Kidney (tissue), 14 donors: Measurements from ENCODE around the gene TRAF7. TPM values are rescaled to one million over a fixed set of nuclear protein-coding genes. Genes with fewer than 3 reads are reported as not detected.
"Not testable (repeated sequence)": the region's sequence is repeated elsewhere in the genome, so short reads cannot be mapped to it uniquely, and the experiment has no call there.

Source experiments
- DNase-seq, 5 donors: peaks; one replicate each; pipeline ENCODE4 v3.0.0-alpha.2; 2013 to 2020
- FAIRE-seq: peaks from 2 replicates; lab custom pipeline; 2012; peaks lifted over from hg19 to GRCh38; lab: Jason Lieb, UNC
- H3K27ac ChIP-seq, 2 donors: one replicate each; pipeline ENCODE4 v1.7.0; 2013; ENCODE audit warnings: low read depth in 2 of 2, low read length in 2 of 2, inconsistent platforms in 1 of 2
- H3K27me3 ChIP-seq: one replicate; pipeline ENCODE4 v1.7.1; 2013; ENCODE audit warnings: low read length, inconsistent platforms; ENCODE audit not compliant: control insufficient read depth, insufficient read depth
- H3K36me3 ChIP-seq, 3 donors: one replicate each; pipeline versions ENCODE4 v1.7.0 to v1.7.1; 2013; ENCODE audit warnings: low read length in 3 of 3, control low read depth in 1 of 3, inconsistent platforms in 1 of 3; ENCODE audit not compliant: insufficient read depth in 3 of 3, control insufficient read depth in 2 of 3
- H3K4me1 ChIP-seq, 3 donors: one replicate each; pipeline versions ENCODE4 v1.7.0 to v1.7.1; 2013; ENCODE audit warnings: low read length in 3 of 3, inconsistent platforms in 1 of 3, low read depth in 1 of 3; ENCODE audit not compliant: control insufficient read depth in 2 of 3, insufficient read depth in 2 of 3
- H3K4me3 ChIP-seq, 3 donors: one replicate each; pipeline versions ENCODE4 v1.7.0 to v1.8.1; 2013; ENCODE audit warnings: low read length in 3 of 3, control low read depth in 1 of 3, inconsistent platforms in 1 of 3
- H3K9ac ChIP-seq, 3 donors: one replicate each; pipeline versions ENCODE4 v1.7.0 to v1.7.1; 2013; ENCODE audit warnings: low read length in 3 of 3, control low read depth in 1 of 3, inconsistent platforms in 1 of 3
- H3K9me3 ChIP-seq, 3 donors: one replicate each; pipeline versions ENCODE4 v1.7.0 to v1.7.1; 2013; ENCODE audit warnings: low read length in 3 of 3, control low read depth in 1 of 3, inconsistent platforms in 1 of 3; ENCODE audit not compliant: control insufficient read depth in 2 of 3, insufficient read depth in 1 of 3
- CTCF ChIP-seq: IDR thresholded peaks from 3 replicates; pipeline ENCODE4 v1.5.1; 2012; ENCODE audit warnings: mild to moderate bottlenecking, moderate library complexity, borderline replicate concordance; ENCODE audit not compliant: insufficient read depth; ENCODE audit errors: extremely low read depth
- intact Hi-C: fragments of 100-400 bp; cut with DNase I; formaldehyde crosslinking; loops from one replicate; pipeline ENCODE4 v1.11.1; 2022
- polyA plus RNA-seq: library from polyadenylated mRNA; stranded (reverse); fragments of 350-450 nt; fragmentation: Illumina TruSeq; extraction: RNeasy Lipid Tissue Mini Kit (QIAGEN cat#74804); gene quantifications from one replicate; pipeline ENCODE4 v1.2.3, GENCODE V29; 2014; ENCODE audit warnings: low read depth, low replicate concordance; ENCODE audit not compliant: insufficient read depth
- total RNA-seq: library from RNA; stranded (reverse); fragmentation: NEBNext Ultra II Directional; extraction: Animal tissue kit (Norgen Biotek cat#: 25700); gene quantifications from one replicate; pipeline ENCODE4 v1.2.1, GENCODE V29; 2021
- donor health status: control.
- donor health status: control.
- donor health status: control.
- donor health status: control.
- donor health status: control.
- donor health status: DM: yes; HTN: yes; CAD: no.
- donor health status: Normal renal cell carcinoma (clear cell type).

Gene TRAF7
- total and polyA plus RNA-seq, 2 donors from 2014 or later = 26.1 to 66.8 TPM

GRCh38 chr16:2200313-2200712 lies 44.7 kb downstream of the TRAF7 start:
- intact Hi-C loops = no loop called here
- FAIRE-seq (no peak), DNase-seq (no peak)
- H3K4me3 ChIP-seq = no peak overlapping the region
- H3K36me3 ChIP-seq = no peaks in the 10 kb centered on the region
- TF ChIP-seq CTCF = no peak
- no peaks in the 10 kb centered on the region for H3K9me3 ChIP-seq
- H3K9ac ChIP-seq = no peak overlapping the region
- no peaks in the 10 kb centered on the region for H3K27me3 ChIP-seq
- peaks cover 0 to 5% (median 3%) of the 10 kb centered on the region in 3 donors for H3K4me1 ChIP-seq
- no peak overlapping the region for H3K27ac ChIP-seq

GRCh38 chr16:2203119-2203688 lies 47.6 kb downstream of the TRAF7 start:
- peaks cover 0 to 15% (median 10%) of the 10 kb centered on the region in 3 donors for H3K4me1 ChIP-seq
- H3K9me3 ChIP-seq, intact Hi-C loops, FAIRE-seq, DNase-seq, H3K27ac ChIP-seq, H3K4me3 ChIP-seq, H3K36me3 ChIP-seq, H3K27me3 ChIP-seq, H3K9ac ChIP-seq: not testable (repeated sequence)

DNA sequence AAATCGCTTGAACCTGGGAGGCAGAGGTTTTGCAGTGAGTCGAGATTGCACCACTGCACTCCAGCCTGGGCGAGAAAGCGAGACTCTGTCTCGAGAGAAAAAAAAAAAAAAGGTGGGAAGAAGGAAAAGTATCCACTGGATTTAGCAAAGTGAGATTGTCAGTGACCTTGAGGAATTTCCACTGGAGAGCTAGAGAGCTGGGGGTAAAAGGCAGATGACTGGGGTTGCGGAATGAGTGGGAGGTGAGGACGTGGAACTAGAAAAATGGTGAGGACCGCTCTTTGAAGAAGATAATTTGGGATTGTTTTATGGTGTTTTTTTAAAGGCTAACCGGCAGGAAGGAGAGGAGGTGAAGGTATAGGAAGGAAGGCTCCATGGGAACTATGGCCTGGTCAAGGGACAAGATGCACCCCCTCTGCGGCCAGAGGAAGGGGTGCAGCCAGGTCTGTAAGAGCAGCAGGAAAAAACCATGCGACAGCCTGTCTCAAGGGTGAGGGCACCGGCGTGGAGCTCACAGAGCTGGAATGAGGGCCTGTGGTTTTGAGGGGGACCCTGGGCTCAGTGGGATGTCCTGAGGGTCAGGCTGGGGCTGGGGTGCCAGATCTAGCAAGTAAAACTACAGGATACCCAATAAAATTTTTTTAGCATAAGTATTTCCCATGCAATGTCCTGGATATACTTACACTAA lies 49.0 kb downstream of the TRAF7 start:
- H3K9ac ChIP-seq = peak overlapping the region in 2 of 3 donors; percentile 46 to 68
- peaks cover 0 to 4% (median 0%) of the 10 kb centered on the region in 3 donors for H3K36me3 ChIP-seq
- H3K4me3 ChIP-seq = peak overlapping the region; percentile 59 to 92 (median 78)
- H3K27ac ChIP-seq = peak overlapping the region; percentile 98
- peak in 1 of 5 donors; percentile 71 for DNase-seq
- no peaks in the 10 kb centered on the region for H3K9me3 ChIP-seq
- intact Hi-C loops = no loop called here
- no peaks in the 10 kb centered on the region for H3K27me3 ChIP-seq
- no peak for TF ChIP-seq CTCF
- FAIRE-seq = no peak
- H3K4me1 ChIP-seq = peaks cover 0 to 15% (median 10%) of the 10 kb centered on the region in 3 donors
